GM19193 (cell line): ENCODE data around the gene PRDM2.
A peak's percentile ranks its signal among the peaks of the same experiment; 100 is the strongest.

Source experiments
- POLR2A ChIP-seq: IDR thresholded peaks from 4 replicates; pipeline ENCODE4 v1.6.1; 2011; ENCODE audit not compliant: insufficient read depth, insufficient read length; ENCODE audit errors: extremely low read depth

The PRDM2 gene, protein sequence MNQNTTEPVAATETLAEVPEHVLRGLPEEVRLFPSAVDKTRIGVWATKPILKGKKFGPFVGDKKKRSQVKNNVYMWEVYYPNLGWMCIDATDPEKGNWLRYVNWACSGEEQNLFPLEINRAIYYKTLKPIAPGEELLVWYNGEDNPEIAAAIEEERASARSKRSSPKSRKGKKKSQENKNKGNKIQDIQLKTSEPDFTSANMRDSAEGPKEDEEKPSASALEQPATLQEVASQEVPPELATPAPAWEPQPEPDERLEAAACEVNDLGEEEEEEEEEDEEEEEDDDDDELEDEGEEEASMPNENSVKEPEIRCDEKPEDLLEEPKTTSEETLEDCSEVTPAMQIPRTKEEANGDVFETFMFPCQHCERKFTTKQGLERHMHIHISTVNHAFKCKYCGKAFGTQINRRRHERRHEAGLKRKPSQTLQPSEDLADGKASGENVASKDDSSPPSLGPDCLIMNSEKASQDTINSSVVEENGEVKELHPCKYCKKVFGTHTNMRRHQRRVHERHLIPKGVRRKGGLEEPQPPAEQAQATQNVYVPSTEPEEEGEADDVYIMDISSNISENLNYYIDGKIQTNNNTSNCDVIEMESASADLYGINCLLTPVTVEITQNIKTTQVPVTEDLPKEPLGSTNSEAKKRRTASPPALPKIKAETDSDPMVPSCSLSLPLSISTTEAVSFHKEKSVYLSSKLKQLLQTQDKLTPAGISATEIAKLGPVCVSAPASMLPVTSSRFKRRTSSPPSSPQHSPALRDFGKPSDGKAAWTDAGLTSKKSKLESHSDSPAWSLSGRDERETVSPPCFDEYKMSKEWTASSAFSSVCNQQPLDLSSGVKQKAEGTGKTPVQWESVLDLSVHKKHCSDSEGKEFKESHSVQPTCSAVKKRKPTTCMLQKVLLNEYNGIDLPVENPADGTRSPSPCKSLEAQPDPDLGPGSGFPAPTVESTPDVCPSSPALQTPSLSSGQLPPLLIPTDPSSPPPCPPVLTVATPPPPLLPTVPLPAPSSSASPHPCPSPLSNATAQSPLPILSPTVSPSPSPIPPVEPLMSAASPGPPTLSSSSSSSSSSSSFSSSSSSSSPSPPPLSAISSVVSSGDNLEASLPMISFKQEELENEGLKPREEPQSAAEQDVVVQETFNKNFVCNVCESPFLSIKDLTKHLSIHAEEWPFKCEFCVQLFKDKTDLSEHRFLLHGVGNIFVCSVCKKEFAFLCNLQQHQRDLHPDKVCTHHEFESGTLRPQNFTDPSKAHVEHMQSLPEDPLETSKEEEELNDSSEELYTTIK (N-terminal part only)

DNA sequence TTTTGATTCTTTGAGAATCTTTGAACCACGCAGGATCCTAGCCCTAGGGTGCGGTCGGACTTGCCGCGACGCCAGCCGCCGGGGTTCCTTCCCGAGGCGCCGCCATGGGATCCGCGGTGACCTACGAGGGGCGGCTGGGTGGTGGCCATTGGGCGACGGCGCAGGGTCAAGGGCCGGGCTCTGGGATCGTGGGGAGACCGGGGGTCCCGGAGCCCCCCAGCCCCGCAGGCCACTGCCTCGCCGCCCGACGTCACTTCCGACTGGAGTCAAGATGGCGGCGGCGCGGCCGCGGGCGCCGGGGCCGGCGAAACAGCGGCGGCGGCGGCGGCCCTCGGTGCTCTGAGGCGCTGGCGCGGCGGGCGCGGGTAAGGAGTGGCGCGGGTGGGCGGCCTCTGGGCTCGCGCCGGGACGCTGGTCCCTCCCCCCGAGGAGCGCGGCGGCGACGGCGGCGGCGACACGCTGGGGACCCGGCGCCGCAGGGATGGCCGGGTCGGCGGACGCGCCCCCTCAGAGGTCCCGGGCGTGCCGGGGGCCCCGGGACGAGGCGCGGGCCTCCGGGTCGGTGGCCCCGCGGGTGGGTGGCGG, at the start of gene PRDM2:
TSS of gene PRDM2 (plus strand) at position 253 of the 585 bp plus-strand sequence. CDS start 15,418 bp downstream, outside the sequence.
- TF ChIP-seq POLR2A: peak; percentile 74

DNA sequence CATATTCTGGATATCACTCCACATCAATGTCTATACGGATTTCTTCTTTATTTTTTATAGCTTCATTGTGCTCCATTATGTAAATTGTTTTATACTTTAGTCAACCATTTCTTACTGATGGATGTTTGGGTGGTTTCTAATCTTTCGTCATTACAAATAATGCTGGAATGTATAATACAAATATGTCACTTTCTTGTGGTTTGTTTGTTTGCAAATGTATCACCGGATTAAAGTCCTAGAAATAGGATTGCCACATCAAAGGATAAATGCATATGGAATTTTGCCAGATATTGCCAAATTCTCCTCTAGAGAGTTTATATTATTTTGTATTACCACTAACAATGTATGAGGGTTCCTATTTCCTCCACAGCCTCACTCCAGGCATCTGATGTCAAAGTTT, 48.7 kb upstream of the PRDM2 start:
- no peak for TF ChIP-seq POLR2A

DNA sequence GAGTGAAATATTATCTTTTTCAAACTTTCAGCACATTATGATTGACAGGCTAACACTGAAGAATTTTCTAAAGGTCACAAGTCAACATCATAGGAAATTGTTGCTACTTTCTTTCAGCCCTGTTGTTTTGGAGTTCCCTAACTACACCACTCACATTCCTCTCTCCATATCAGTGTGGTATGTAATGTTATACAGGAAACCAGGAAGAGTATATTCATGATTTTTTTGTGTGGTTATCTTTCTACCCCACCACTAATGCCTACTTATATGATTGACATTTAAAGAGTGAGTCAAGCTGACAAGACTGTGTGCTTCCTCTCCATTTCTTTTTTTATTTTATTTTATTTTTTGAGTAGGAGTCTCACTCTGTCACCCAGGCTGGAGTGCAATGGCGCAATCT, 47.8 kb upstream of the PRDM2 start:
- no peak for TF ChIP-seq POLR2A

DNA sequence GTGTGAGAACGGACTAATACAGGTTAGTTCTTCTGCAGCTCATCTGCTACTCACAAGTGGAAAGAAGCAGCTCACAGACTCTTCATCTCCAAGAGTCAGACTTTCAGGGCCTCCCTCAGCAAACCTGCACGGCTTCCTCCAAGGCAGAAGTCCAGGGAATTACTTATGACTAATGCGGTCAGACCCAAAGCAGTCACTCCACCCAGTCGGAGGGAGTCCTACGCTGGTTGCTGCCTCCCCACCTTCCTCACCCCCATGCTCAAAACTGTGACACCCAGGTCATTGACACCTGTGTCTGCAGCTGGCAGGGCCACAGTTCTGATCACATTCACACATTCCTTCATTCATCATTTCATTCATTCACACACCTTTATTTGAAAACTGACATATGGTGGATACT, 38.4 kb upstream of the PRDM2 start:
- no peak for TF ChIP-seq POLR2A

DNA sequence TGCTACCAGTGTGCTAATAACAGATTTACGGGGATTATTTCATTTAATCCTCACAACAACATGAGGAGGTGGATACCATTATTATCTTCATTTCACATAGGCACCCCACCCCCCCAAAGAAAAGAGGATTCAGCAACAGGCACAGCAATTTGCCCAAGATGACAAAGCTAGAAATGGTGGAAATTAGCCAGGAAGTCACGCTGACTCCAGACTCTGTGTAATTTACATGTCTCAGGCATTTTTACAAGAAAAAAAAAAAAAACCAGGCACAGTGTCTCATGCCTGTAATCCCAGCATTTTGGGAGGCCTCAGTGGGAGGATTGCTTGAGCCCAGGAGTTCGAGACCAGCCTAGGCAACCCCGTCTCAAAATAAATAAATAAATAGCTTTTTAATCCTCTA, 37.5 kb upstream of the PRDM2 start:
- no peak for TF ChIP-seq POLR2A

DNA sequence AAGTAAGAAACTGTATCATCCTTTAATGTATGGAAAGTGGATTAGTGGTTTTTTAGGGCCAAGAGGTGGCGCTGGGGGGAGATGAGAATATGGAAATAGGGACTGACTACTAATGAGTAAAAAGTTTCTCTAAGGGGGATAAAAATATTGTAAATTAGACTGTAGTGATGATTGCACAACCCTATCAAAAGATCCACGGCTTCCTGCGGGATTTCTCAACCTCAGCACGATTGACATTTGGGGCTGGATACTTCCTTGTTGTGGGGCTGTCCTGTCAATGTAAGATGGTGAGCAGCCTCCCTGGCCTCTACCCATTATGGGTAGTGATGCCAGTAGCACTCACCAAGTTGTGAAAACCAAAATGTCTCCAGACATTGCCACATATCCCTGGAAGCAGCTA, 36.0 kb upstream of the PRDM2 start:
- TF ChIP-seq POLR2A: no peak

DNA sequence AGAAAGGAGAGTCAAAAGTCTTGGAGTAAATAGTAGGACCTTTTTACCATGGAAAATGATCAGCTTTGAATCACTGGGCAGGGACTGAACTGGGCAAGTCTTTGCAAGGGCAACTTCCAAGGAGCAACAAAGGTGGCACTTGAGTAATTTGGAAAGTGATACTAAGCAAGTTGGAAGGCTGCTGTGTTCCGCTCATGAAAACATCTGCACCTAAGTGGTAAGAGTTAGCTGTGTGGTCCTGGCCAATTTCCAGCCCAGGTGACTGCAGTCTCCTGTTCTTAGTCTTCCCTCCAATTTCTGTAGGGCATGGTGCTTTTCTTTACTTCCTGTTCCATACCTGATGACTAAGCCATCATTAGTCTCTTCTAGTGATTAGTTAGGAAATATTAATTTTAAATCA, 35.5 kb upstream of the PRDM2 start:
- TF ChIP-seq POLR2A: no peak

DNA sequence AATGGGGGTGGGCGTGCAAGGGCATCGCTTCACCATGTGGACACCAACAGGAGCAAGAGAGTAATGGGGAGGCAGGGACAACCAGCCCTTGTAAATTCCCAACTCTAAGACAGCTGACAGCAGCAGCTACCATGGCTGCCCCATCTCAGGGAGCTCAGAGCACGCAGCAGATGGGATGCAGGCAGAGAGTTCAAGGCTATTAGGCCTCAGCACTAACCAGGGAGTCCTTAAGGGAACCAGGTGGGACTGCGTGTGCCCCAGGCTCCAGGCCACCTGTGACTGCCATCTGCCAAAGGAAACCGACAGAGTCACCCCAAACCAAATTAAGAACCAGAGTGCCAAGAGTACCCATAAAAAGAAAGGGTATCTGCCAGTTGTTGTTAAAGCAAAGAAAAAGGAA, 33.7 kb upstream of the PRDM2 start:
- no peak for TF ChIP-seq POLR2A

DNA sequence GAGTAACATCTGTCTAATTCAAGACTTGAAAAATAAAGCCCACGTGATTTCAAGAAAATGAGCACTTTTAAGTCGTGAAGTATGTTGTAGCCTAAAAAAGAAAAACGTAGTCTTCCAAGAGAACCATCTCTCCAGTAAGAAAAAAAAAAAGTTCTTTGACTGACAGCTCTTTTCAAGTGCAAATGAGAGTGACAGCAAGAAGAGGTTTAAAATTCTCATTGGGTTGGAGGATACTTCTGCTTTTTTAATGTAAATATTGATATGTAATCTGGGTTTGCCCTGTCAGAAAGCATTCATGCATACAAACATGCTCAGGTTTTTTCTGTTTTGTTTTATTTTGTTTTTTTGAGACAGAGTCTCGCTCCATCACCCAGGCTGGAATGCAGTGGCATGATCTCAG, 32.3 kb upstream of the PRDM2 start:
- no peak for TF ChIP-seq POLR2A

DNA sequence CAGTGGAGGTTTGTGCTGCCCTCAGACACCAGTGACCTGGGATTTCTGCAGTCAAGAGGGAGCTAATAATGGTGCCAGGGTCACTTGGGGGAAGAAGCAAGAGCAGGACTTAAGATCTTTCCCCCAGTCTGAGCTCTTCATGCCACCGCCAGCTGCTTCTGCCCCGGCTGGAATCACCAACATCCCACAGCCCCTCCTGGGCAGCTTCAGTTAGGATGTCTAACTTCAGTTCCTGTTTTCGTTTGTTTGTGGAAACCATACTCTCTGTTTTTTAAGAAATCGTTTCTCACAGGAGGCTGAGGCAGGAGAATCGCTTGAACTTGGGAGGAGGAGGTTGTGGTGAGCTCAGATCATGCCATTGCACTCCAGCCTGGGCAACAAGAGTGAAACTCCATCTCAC, 25.6 kb upstream of the PRDM2 start:
- TF ChIP-seq POLR2A: no peak

DNA sequence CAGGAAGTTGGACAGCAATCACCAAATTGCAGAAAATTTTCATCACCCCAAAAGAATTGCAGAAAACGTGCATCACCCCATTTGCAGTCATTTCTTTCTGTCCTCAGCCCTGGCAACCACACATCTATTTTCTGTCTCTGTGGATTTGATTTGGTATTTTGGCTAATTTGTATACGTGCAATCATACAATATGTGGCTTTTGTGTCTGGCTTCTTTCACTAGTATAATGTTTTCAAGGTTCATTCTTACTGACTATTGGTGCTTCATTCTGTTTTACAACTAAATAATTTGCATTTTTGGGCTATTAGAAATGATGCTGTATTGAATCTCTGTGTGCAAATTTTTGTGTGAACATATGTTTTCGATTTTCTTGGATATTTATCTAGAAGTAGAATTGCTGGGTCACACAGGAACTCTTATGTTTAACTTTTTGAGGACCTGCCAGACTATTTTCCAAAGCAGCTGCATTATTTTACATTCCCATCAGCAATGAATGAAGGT, 24.8 kb upstream of the PRDM2 start:
- TF ChIP-seq POLR2A: no peak

DNA sequence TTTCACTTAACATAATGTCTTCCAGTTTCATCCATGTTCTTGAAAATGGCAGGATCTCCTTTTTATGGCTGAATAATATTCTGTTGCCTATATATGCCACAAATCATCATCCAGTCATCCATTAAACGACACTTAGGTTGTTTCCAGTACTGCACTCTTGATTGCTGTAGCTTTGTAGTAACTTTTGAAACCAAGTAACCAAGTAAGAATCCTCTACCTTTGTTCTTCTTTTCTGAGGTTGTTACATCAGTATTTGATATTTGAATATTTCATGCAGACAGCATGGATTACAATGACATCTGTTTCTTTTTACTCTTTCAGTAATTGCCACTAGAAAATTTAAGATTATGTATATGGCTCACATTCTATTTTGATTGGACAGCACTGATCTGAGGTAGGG, 22.1 kb upstream of the PRDM2 start:
- no peak for TF ChIP-seq POLR2A

DNA sequence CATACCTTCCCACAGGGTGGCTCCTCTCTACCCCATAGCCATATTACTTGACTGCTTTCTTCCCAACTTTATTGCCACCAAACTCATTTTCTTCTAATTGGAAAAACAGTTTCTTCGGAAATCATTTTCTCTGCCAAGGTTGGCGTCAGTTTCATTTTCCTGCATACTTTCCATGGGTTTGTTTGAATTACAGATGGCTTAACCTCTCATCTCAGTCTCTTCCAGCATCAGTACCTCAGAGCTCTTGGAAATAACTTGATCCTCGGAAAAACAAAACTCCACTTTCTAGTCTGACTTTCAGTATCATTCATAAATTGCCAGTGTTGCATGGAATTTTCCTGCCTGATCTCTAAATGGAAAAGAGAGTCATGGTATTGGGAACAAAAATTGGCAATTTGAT, 20.3 kb upstream of the PRDM2 start:
- TF ChIP-seq POLR2A: no peak

DNA sequence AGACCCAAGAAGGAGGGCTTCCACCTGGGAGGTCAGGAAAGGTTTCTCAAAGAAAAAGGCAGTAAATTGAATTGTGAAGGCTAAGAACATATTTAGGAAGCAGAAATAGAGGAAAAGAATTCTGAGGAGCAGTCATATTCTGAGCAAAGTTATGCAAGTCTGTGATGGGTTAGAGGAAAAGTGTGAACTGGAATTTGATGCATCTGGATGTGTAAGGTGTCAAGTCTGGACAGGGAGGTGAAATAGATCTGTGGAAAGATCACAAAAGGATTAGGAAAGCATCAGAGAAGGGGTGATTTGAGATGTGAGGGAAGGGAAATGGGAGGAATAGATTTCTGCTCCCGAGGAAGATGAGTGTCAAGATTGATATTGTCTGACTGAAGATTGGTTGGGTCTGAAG, 18.1 kb upstream of the PRDM2 start:
- no peak for TF ChIP-seq POLR2A
